ENCODE results near the gene PGR.

Gene PGR

DNA sequence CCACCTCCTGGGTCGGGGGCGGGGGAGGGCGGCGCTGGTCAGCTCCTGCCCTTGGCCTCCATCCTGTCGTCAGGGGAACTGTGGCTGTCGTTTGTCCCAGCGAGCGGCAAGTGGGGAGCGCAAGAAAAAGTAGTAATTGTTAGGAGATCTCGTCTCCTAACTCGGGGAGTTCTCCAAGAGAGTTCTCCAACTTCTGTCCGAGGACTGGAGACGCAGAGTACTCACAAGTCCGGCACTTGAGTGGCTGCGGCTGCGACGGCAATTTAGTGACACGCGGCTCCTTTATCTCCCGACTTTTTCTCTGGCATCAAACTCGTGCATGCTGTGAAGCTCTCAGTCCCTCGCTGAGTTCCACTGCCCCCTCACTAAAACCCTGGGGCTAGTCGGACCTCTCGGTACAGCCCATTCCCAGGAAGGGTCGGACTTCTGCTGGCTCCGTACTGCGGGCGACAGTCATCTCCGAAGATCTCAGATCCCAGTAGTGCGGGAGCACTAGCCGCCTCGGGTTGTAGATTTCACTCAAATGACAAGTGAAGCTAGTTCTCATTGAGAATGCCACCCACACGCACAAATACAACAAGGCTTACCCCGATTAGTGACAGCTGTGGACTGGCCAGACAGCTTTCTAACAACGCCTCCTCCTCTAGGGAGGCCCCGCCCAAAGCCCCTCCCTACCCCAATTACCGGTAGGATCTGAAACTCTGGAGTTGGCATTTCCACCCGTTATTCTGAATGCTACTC, at the start of gene PGR:
Gene PGR, minus strand, starts transcription at position 611 of the 741 bp plus-strand sequence. CDS start 743 bp downstream, outside the sequence.
- DNase-seq, result no peak

DNA sequence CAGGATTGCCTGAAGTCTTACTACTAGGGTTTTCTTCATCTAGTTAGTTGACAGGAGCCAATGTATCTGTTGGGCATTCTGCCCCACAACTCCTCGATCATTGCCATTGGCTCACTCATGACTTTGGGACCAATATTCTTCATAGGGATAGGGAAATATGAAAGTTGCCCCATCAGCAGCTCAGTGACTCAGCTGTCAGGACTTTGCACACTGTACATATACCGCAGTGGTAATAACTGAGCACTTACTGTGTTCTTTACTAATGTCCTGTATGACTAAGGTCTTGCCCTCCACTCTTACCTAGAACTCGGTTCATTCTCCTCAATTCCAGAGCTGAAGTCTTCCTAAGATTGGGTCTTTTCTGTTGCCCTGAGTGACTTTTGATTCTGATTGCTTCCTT, 46.8 kb upstream of the PGR start:
- DNase-seq, result no peak

DNA sequence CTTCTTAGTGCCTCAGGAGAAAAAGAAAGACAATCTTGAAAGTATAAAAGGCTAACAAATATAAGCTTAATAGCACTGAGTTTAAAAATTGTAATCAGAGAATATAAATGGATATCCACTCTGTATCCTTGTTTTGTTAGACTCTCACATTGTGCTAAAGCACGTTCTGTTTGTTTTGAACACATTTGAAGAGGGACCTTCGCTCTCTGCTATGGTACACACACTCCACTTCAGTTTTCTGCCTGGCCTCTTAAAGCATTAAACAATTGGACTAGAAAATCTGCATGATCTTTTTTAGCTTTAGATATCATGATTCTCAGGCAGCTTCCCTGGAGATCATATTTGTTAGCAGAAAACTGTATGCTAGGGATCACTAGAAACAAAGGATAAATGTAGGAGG, 40.3 kb upstream of the PGR start:
- DNase-seq, result no peak

DNA sequence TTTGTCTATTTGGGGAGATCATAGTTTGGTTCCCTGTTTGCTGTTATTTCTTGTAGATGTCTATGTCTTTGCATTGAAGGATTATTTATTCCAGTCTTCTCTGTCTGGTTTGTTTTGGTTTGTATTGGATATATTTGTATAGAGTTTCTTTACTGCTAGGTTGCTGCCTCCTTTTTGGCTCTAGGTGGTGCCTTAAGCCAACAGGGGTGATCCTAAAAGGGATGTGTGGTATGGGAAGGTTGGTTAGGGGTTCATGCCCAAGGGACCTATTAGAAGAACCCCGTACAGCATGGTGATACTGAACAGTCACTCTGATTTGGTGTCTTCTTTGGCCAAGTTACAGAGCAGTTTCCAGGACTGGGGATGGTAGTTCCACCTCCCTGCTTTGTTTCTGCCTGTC, 36.4 kb upstream of the PGR start:
- DNase-seq, result no peak

DNA sequence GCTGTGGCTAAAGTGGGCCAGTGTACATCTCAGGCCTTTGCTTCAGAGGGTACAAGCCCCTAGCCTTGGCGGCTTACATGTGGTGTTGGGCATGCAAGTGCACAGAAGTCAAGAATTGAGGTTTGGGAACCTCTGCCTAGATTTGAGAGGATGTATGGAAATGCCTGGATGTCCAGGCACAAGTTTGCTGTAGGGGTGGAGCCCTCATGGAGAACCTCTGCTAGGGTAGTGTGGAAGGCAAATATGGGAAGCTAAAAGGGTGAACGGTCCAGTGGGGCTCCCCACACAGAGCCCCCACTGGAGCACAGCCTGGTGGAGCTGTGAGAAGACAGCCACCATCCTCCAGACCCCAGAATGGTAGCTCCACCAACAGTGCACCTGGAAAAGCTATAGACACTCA, 28.5 kb upstream of the PGR start:
- no peak for DNase-seq

DNA sequence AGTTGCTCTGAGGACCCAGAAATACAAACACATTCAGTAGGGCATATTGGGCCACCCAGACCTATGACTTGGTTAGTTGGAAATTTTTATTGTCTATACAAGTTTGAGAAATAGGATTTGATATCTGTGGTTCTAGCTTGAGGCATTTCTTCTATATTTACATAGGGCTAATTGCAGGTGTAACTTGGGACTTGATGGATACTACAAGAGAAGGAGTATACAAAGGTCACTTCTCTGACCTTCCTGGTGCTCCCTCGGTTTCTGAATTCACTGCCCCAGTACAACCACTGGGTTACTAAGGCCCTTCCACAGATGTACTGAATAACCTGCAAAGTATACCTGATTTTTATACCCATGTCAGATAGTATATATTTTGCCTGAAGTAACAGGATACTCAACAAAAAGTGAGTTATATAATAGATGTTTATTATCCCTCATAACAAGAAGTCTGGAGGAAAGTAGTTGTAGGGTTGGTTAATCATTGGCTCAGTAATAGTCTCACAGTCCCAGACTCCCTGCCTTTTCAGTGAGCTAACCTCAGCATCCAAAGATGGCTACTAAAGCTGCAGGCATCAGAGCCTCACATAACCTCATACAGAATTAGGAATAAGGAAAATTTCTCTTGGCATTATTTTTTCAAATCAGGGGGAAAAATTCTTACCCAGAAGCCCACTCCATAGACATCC, 8.8 kb upstream of the PGR start:
- no peak for DNase-seq

DNA sequence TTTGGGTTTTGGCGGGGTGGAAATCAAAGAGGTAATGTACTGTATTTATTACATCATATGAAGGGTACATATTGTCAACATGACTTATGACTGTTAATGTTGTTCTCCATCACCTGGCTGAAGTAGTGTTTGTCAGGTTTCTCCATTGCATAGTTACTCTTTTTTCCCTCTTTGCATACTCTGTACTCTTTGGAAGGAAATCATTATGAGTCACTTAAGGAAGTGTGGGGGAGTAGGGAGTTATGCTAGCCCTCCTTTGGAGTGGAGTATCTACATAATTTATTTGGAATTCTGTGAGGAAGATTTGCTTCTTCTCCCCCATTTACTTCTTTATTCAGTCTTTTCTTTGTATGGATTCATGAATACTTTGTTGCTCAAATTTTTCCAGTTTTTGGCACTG, 3.6 kb upstream of the PGR start:
- no peak for DNase-seq

DNA sequence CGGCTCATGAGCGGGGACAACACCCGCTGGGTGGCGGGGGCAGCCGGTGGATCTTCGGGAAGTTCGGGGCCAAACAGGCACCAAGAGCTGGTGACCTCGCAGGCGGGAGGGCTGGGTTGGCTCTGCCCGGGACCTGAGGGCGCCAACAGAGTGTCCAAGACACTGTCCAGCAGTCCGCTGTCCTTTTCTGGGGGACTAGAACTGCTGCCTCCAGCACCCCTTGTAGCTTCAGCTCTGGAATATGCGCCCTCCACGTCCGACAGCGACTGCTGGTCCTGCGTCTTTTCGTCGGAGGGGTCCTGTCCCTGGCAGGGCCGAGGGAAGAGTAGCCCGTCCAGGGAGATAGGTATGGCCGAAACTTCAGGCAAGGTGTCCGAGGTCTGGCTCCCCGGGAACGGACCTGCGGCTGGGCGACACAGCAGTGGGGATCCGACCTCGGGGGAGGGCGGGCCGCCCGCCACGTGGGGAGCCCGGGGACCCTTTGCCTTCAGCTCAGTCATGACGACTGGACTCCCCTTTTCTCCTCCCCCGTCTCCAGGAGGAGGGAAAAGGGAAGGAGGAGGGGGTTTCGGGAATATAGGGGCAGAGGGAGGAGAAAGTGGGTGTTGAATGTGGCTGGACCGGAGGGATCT, 926 bp downstream of the PGR start:
- no peak for DNase-seq

DNA sequence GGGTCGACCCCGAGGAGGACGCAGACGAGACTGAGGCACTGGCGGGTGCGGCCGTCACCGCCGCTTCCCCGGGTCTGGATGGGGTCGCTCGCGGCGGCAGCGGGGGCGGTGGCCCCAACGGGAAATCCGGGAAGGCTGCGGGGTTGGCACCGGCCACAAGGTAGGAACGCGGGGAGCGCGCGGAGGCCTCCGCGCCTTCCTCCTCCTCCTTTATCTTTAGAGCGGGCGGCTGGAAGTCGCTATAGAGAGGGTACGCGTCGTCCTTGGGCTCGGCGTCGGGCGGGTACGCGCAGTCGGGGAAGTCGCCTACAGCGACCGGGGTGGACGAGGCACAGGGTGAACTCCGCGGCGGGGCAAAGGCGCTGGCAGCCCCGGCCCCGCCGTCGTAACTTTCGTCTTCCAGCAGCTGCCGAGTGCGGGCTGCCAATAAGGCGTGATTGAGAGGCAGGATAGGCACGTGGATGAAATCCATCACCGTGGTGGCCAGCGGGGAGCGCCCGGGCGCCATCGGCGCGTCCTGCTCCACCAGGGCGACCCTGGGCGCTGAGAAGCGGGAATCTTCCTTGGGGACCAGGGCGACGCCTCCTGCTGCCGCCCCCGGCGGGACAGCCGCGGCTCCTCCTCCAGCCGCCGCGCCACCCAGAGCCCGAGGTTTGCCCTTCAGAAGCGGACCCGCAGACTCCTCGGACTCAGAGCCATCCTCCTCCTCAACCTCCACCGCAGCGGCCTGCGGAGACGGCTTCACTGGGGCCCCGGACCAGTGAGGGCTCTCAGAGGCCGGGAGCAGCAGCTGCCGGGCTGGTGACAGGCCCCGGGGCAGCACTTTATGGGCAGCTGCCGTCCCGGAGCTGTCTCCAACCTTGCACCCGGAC, 1.7 kb downstream of the PGR start:
- DNase-seq, result peak; percentile 4

DNA sequence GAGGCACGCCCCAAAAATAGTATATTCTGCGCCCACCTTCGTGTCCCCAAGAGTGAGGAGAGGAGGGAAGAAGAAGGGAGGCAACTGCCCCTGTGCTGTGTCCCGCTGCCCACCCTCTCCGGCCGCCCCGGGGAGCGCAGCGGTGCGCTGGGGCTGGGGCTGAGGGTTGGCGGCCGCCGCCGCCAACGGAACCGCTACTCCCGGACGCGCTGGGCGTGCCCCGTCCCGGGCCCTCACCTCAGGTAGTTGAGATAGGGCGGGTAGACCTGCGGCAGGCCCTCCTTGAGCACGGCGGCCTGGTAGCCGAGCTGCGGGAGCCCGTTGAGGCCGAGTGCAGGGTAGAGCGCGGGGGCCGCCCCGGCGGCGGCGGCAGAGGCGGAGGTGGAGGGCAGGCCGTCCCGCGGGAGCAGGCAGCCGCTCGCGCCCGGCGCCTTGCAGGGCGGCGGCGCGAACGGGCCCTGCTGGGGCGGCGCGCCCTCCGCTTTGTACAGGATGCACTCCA, 2.4 kb downstream of the PGR start:
- DNase-seq, result no peak

DNA sequence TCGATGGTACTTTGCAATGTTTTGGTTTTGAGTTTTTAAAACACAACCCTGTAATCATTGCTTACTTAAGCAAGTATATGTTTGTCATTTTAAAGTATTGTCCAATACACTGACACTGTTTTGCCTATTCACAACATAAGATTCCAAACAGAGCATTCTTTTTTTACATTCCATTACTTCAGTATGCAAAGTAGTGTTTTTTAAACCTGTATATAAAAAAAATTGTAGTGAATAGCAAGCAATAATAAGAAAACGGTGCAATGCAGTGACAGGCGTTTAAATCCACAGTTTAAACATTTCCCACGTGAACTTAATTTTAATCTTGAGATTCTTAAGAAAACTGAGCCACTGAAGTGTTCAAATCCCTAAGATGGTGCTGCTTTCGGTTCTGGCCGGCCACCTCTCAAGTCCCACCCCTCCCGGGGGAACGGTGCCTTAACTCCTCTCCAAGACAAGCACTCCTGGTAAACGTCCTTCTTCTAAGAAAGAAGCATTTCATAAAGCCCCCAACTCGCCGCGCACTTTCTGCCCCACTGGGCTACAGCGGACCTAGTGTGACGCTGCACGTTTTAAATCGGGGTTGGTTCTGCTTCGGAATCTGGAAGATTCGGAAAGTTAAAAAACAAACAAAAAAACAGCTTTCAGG, 2.9 kb downstream of the PGR start:
- DNase-seq, result no peak

DNA sequence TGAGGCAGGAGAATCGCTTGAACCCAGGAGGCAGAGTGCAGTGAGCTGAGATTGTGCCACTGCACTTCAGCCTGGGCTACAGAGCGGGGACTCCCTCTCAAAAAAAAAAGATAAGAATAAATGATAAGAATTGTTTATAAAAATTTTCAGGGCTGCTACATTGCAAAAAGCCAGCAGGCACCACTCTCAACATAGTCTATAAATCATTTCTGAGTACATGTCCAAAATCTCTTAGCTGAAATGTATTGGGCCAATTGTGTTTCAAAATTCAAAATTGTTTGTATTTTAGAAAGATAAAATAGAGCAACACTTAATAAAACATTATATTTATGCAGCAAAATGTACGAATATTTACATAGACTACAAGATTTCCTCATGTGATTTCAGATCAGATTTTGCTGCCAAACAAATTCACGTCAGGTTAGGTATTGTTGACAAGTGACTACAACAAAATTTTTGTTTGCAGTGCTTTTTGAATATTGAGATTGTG, 13.9 kb downstream of the PGR start:
- no peak for DNase-seq

DNA sequence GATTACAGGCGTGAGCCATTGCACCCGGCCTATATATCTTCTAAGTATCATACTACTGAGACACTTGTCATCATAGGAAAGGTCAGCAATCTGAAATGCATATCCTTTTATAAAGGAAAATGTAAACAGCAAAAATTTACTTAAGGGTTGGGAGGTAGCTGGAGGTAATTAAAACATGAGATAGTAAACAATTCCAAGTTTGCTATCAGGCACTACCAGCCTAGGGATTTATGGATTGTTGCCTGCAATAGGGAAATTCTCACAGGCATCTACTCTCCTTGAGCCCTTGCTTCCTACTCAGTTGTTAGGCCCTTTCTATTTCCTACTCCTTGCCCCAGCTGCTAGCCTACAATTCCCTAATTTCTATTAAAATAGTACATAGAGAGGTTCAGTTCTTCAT, 16.1 kb downstream of the PGR start:
- no peak for DNase-seq

DNA sequence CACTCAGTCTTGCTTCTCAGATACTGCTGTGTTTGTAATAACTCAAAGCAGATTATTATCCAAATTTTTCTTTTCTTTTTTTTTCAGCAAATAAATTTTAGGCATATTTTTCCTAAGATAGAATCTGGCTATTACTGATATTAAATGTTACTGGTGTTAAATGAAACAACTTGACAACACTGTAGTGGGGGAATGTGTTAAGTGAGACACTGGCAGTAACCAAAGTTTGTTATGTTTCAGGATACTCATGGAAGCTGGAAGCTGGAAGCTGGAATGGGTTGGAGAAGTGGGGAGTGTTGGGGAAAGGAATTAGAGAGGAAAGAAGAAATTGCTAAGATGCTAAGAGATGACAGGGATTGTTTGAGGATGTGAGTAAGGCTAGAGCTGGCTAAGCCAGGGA, 24.9 kb downstream of the PGR start:
- no peak for DNase-seq

DNA sequence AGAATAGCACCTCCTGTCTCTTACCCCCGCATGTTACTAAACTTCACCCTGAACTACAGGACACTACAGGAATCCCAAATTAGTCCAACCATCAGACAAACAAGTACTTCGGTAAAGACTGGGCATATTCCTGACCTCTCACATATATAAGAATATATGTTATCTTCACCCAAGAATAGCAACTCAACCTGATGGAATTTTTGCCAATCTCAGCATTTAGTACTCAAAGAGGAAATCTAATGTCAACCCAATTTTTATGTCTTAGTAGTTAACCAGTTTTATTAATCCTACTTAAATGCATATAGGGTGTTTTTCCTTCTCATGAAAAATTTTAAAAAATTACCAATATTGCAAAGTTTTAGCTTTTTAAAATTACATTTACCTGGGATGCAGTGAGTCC, 26.2 kb downstream of the PGR start:
- no peak for DNase-seq

DNA sequence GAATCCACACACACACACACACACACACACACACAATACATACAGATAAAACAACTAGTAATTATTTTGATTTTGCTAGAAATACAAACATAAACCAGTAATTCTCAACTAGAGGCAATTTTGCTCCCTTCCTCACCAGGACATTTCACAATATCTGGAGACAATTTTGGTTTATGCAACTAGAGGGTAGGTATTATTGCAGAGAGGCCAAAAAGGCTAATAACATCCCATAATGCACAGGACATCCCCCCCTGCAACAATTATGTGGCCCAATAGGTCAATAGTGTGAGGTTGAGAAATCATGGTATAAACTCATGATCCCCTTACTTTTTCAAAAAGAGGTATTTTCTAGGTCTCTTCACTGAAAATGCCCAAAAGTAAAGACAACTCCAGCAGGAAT, 29.0 kb downstream of the PGR start:
- no peak for DNase-seq

DNA sequence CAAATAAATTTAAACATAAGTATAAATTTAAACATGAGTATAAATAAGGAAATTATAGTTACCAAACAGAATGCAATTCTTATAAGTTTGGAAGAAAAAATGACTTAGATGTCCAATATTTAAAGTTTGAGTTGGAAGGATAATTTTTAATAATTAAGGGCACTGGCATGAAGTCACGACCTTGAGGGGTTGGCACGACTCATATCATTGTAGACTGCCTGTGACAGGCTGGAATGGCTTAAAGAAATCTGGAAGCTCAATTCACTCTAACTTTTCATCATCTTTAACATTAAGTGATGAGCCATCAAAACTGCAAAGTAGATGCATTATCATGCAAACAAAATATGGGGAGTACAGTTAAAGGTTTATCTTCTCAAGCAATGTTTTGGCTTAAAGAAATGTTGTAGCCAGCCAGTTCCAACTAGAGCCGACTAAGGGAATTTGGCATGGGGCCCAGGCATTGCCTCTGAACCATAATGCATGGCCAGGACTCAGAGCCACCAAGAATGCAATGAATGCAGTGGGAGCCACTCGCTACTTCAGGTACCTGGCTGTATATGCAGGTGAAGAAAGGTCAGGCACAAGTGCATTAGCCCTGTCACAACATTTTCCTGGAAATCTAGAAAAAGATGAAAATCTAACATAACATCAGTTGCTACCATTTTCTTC, 33.4 kb downstream of the PGR start:
- DNase-seq, result no peak

DNA sequence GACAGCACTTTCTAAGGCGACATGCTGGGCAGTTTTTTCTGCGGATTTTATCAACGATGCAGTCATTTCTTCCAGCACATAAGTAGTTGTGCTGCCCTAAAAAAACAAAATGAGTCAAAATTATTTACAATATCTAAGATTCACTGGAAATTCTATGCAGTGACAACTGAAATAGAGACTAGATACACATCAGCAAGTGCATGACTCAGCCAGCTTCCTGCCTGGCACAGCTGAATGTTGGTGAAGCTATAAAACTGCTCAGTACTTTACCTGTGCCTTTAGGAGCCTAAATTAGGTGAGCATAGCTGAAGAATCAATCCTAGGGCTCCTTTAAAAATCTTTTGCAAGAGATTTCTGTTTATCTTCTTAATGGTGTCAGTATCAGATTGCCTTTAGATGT, 37.8 kb downstream of the PGR start:
- no peak for DNase-seq

DNA sequence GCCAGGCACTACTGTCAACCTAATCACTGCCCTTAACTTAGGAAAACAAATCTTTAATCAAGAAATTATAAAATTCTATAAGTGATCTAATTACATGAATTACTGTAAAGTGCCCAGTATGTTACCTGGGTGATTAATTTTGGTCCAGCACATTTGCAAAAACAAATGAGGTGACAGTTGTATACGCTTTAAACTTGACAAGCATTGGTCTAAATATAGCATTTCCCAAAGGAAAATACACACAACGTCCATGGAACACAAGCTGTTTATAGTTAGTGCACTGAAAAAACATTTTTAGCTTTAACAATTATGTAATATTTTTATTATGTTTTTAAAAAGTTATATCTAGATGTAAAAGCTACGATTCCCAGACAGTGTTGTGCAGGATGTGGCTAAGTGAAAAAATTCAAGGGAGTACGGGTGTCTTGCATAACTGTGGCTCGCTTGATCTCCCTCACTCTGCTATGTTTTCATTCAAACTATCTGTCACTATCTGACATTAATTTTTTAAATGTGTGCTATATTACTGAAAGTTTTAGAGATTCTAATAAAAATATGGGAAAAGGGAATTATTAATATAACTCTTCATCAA, 38.8 kb downstream of the PGR start:
- DNase-seq, result no peak

DNA sequence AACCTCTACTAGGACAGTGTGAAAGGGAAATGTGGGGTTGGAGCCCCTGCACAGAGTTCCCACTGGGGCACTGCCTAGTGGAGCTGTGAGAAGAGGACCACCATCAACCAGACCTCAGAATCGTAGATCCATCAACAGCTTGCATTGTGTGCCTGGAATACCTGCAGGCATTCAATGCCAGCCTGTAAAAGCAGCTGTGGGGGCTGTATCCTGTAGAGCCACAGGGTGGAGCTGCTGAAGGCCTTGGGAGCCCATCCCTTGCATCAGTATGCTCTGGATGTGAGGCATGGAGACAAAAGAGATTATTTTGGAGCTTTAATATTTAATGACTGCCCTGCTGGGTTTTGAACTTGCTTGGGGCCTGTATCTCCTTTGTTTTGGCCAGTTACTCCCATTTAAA, 46.3 kb downstream of the PGR start:
- DNase-seq, result no peak

DNA sequence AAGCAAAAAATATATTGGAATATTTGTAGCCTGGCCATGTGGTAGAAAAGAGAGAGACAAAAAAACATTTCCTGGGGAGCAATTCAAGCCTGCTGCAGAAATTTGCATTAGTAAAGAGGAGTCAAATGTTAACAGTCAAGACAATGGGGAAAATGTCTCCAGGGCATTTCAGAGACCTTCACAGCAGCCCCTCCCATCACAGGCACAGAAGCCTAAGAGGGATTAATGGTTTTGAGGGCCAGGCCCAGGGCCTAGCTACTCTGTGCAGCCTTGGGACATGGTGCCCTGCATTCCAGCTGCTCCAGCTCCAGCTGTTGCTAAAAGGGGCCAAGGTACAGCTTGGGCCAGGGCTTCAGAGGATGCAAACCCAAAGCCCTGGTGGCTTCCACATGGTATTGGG, 46.8 kb downstream of the PGR start:
- no peak for DNase-seq
